ENCODE results near the gene TCL1A. TPM values are rescaled to one million over a fixed set of nuclear protein-coding genes. Genes with fewer than 3 reads are reported as not detected.
A peak's percentile ranks its signal among the peaks of the same experiment; 100 is the strongest.

TCL1A gene
- total RNA-seq, 1 experiment from 2014 or later: not detected

DNA sequence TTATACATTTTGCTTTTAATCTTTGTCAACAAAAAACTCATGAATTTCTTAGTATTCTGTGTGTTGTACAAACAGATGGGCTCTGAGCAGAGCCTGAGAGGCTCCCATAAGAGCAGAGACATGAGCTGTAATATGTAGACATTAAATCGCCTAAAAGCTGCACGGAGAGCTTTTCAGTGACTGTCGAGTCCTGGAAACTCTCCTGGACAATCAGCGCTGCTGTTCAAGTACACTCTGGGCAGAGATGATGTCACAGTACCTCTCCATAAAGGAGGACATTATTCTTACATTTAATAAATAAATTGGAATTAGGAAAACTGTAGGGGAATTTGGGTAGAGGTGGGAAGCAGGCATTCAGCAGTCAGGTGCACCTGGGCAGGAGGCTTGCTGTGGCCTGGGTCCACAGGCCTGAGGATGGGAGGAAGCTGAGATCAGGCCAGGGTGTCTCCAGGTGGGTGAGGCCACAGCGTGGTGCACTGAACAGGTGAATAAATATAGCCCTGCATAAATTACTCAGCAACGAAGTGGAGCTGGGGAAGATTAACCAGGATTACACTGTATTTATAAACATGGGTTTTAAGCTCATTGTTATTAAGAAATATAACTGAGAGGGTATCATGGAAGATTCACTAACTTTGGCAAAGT lies 13.3 kb upstream of the TCL1A start:
- Histone ChIP-seq H3K4me1 (ENCODE audit: insufficient read depth, low read length) (no peaks in the 10 kb centered on the region; the same call in 1 of the 2 replicates), H3K27ac (ENCODE audit: insufficient read length, low read depth, low read length) (no peak overlapping the region), H2BK5ac (ENCODE audit: insufficient read length, low read length) (no peak overlapping the region), H4K8ac (replicated peaks; ENCODE audit: insufficient read length, low read depth, low read length) (no peak overlapping the region), H4K91ac (ENCODE audit: insufficient read length, low read depth, low read length) (no peak overlapping the region), H3K9me3 (ENCODE audit: control insufficient read depth, low read depth, low read length) (no peaks in the 10 kb centered on the region), H3K9ac (ENCODE audit: extremely low read depth, insufficient read length, low read length) (no peak overlapping the region), H2BK15ac (ENCODE audit: low read depth, low read length) (no peak overlapping the region), H3K4me2 (ENCODE audit: insufficient read depth, insufficient read length, low read length) (no peak overlapping the region), H3K4ac (ENCODE audit: low read depth, low read length) (no peak overlapping the region), H3K56ac (ENCODE audit: insufficient read length, low read depth, low read length) (no peak overlapping the region), H3K23me2 (ENCODE audit: insufficient read length, low read depth, low read length, poor library complexity, severe bottlenecking) (no peaks in the 10 kb centered on the region), H3K18ac (ENCODE audit: insufficient read length, low read depth, low read length) (no peak overlapping the region), H3K23ac (ENCODE audit: insufficient read length, low read depth, low read length) (no peak overlapping the region), H4K20me1 (ENCODE audit: control insufficient read depth, insufficient read depth, insufficient read length) (no peaks in the 10 kb centered on the region), H4K5ac (ENCODE audit: insufficient read length, low read depth, low read length) (no peak overlapping the region), H2BK20ac (ENCODE audit: low read depth, low read length, poor library complexity, severe bottlenecking) (no peak overlapping the region), H3K79me1 (ENCODE audit: insufficient read depth, low read depth, low read length, poor library complexity, severe bottlenecking) (no peaks in the 10 kb centered on the region), H2BK120ac (ENCODE audit: low read depth, low read length, poor library complexity, severe bottlenecking) (no peak overlapping the region), H3K14ac (ENCODE audit: insufficient read depth, low read length) (no peak overlapping the region), H2BK12ac (ENCODE audit: insufficient read length, low read depth, low read length) (no peak overlapping the region), H3K79me2 (ENCODE audit: insufficient read depth, low read length) (no peaks in the 10 kb centered on the region), H2AFZ (ENCODE audit: low read length) (no peak overlapping the region), H2AK5ac (ENCODE audit: insufficient read length, low read length) (no peak overlapping the region), H3T11ph (ENCODE audit: low read length) (no peak overlapping the region), H3K27me3 (ENCODE audit: insufficient read depth, low read length) (no peaks in the 10 kb centered on the region)
- Mint-ChIP-seq H3K4me1 (peaks cover 12 to 26% of the 10 kb centered on the region in 2 experiments), H3K4me3 (no peak overlapping the region), H3K9me3 (peaks cover 4 to 8% of the 10 kb centered on the region in 2 experiments; a peak in 2 of 5 replicates), H3K27ac (peak overlapping the region in 1 of 3 experiments; percentile 13; a peak in 1 of 7 replicates), H3K27me3 (ENCODE audit: low read depth) (peaks cover 5% of the 10 kb centered on the region; the same call in 1 of the 2 replicates), H3K36me3 (ENCODE audit: insufficient read depth in 1 of 3, low read depth in 3 of 3) (peaks cover 0 to 7% (median 3%) of the 10 kb centered on the region in 3 experiments; a peak in 3 of 7 replicates)
- DNase-seq: no peak
- no CpG with 5 or more reads among the region's 6 CpGs for WGBS (ENCODE audit: extremely low coverage, insufficient read length, low lambda C conversion rate)
- no peak for TF ChIP-seq CTCF (conservative IDR thresholded peaks at IDR 0.05)

Data from H9 (cell line).